Mesodermal cell (in vitro differentiated cells): ENCODE measurements around the gene TBC1D17.
A peak's percentile ranks its signal among the peaks of the same experiment; 100 is the strongest.

Experiments
- H3K27ac ChIP-seq: 2 replicates; pipeline ENCODE4 v1.7.0; 2013; ENCODE audit warnings: mild to moderate bottlenecking, low read depth, low read length, moderate library complexity; ENCODE audit not compliant: severe bottlenecking
- H3K36me3 ChIP-seq: 2 replicates; pipeline ENCODE4 v1.7.1; 2013; ENCODE audit warnings: mild to moderate bottlenecking, low read length, moderate library complexity; ENCODE audit not compliant: control insufficient read depth, insufficient read depth
- H3K4me1 ChIP-seq: one replicate; pipeline ENCODE4 v1.7.1; 2013; ENCODE audit warnings: mild to moderate bottlenecking, low read length; ENCODE audit not compliant: insufficient read depth, control insufficient read depth, poor library complexity, severe bottlenecking
- H3K4me3 ChIP-seq: 2 replicates; pipeline ENCODE4 v1.7.0; 2013; ENCODE audit warnings: low read length, control low read depth, mild to moderate bottlenecking; ENCODE audit not compliant: insufficient read depth, poor library complexity, severe bottlenecking; ENCODE audit errors: extremely low read depth
- H3K9me3 ChIP-seq: 2 replicates; pipeline ENCODE4 v1.7.1; 2013; ENCODE audit warnings: mild to moderate bottlenecking, low read length, moderate library complexity; ENCODE audit not compliant: control insufficient read depth
- WGBS, 2 experiments: methylation state at CpG; one replicate each; pipeline ENCODE4 v1.1.5; 2013; ENCODE audit warnings: missing lambda C conversion rate in 2 of 2; ENCODE audit not compliant: insufficient coverage in 2 of 2; 5-methylcytosine and 5-hydroxymethylcytosine counted together

The TBC1D17 gene

DNA sequence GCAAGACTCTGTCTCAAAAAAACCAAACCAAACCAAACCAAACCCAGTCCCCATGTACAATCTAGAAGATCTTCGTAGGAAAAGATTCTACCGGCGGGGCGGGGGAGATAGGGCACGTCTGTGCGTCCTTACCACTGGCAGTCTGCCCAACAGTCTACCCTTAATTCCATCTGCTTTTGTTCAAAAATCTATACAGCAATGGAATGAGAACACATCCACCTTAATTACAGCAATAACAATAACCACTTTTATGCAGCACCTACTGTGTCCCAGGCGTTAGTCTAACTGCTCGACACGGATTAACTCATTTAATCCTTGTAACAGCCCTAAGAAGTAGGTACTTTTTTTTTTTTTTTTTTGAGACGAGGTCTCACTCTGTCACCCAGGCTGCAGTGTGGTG, 49.0 kb downstream of the TBC1D17 start:
- Histone ChIP-seq H3K36me3 (peaks cover 66% of the 10 kb centered on the region), H3K4me3 (no peak overlapping the region), H3K9me3 (no peaks in the 10 kb centered on the region), H3K4me1 (peaks cover 13% of the 10 kb centered on the region), H3K27ac (no peak overlapping the region)
- 97 to 98% methylated on average over 6 to 9 of the region's 10 CpGs for WGBS, 2 experiments

DNA sequence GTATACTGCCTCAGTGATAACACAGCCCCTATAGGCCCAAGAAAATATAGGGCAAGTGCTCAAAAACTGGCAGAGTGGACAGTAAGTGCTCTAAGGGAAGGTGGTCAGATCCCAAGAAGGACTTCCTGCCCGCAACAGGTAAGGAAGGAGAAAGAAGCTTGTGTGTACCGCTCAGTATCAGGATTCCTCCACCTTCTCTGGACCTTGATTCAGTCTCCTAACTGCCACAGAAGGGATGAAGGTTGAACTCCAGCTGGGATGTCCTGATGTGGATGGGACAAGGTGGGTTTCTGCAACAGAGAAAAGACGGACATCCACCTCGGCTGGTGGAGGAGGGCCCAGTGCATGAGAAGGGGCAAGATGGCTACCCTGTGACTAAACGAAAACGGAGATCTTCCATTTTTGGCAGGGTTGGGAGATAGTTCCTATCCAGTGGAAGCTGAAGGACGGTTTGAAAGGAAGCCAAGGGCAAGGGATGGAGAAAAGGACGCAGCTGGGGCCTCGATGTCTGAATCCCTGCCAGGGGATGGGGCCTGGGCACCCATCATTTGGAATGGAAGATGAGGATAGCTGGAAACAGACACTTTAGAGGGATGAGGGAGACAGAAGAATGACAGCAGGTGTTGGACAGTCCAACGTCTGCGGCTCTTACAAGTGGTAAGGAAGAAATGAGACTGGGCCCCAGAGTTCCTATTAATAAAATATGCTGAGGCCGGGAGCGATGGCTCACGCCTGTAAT, 50.2 kb downstream of the TBC1D17 start:
- Histone ChIP-seq H3K9me3 (no peaks in the 10 kb centered on the region), H3K4me1 (peaks cover 13% of the 10 kb centered on the region), H3K36me3 (peaks cover 60% of the 10 kb centered on the region), H3K4me3 (peak overlapping the region; percentile 93), H3K27ac (no peak overlapping the region)
- 90 to 97% methylated on average over 9 to 13 of the region's 14 CpGs for WGBS, 2 experiments

DNA sequence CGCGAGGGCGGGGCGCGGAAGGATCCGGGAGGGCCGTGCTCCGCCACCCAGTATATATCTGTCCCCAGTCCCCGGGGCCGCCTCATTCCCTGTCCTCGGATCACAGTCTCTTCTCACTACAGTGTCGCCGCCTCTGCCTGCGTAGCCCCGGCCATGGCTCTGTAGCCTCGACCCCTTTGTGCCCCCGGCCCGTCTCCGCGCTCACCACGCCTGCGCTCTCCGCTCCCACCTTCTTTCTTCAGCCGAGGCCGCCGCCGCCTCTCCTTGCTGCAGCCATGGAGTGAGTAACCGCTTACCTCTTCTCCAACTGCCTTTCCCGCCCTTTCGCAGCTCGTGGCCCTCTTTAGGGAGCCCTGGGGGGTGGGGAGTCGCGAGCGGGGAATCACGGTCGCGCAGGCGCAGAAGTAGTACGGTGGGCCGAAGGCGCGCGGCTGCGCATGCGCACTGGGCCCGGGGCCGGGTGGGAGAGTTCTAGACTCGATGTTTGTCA, 51.7 kb downstream of the TBC1D17 start, which contains the start of the genes ATF5 and NUP62:
TSS of gene ATF5 (plus strand) at position 85 of the 490 bp plus-strand sequence. CDS start 1,646 bp downstream, outside the sequence.
TSS of gene NUP62 (minus strand) at position 384 of the 490 bp plus-strand sequence. CDS start 19,697 bp downstream, outside the sequence.
- peak within 1 kb of the TSS; percentile 93 for H3K4me3 ChIP-seq
- H3K27ac ChIP-seq, result peak within 1 kb of the TSS; percentile 92
- H3K36me3 ChIP-seq, result peaks cover 45% of the 10 kb centered on the region
- H3K9me3 ChIP-seq, result no peaks in the 10 kb centered on the region
- 0% methylated on average over 39 to 44 of the region's 48 CpGs for WGBS, 2 experiments
- H3K4me1 ChIP-seq, result peaks cover 13% of the 10 kb centered on the region

GRCh38 chr19:49929611-49930482, 52.3 kb downstream of the TBC1D17 start:
- H3K36me3 ChIP-seq, result peaks cover 38% of the 10 kb centered on the region
- no peaks in the 10 kb centered on the region for H3K9me3 ChIP-seq
- H3K27ac ChIP-seq, result peak overlapping the region; percentile 92
- 8 to 9% methylated on average over 25 to 31 of the region's 43 CpGs for WGBS, 2 experiments
- peak overlapping the region; percentile 93 for H3K4me3 ChIP-seq
- peaks cover 13% of the 10 kb centered on the region for H3K4me1 ChIP-seq

DNA sequence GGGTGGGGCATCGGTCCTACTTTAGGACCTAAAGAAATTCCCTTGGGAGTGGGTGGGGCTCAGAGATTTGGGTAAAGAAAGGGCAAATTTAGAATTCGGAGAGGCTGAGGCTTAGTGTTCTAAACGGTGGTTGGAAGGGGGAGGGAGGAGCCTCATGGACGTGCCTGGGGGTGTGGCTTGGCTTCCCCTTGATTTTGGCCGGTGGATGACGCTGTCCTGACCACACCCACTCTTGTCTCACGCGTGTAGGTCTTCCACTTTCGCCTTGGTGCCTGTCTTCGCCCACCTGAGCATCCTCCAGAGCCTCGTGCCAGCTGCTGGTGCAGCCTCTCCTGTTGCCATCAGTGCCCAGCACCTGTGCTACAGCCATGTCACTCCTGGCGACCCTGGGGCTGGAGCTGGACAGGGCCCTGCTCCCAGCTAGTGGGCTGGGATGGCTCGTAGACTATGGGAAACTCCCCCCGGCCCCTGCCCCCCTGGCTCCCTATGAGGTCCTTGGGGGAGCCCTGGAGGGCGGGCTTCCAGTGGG, 53.0 kb downstream of the TBC1D17 start:
- Histone ChIP-seq H3K4me1 (peaks cover 11% of the 10 kb centered on the region), H3K27ac (peak overlapping the region; percentile 92), H3K36me3 (peaks cover 31% of the 10 kb centered on the region), H3K9me3 (no peaks in the 10 kb centered on the region), H3K4me3 (peak overlapping the region; percentile 93)
- WGBS, 2 experiments, result 75 to 85% methylated on average over 12 of the region's 15 CpGs

GRCh38 chr19:49931293-49932040, 54.0 kb downstream of the TBC1D17 start:
- 86 to 100% methylated on average over 4 to 6 of the region's 7 CpGs for WGBS, 2 experiments
- Histone ChIP-seq H3K4me1 (peaks cover 9% of the 10 kb centered on the region), H3K27ac (no peak overlapping the region), H3K36me3 (peaks cover 22% of the 10 kb centered on the region), H3K4me3 (no peak overlapping the region), H3K9me3 (no peaks in the 10 kb centered on the region)

DNA sequence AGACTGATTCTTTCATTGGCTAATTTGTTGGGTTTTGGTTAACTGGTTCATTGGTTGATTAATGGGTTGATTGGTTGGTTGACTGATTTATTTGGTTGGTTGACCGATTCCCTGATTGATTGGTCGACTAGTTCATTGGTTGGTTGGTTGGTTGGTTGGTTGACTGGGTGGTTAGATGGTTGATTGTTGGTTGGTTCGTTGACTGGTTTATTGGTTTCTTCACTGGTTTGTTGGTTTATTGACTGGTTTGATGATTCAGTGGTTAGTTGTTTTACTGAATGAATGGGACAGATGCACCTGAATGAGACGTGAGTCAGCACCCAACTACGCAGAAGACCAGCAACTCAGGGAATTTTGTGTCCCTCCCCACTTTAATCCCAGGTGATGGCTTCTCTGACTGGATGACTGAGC, 54.5 kb downstream of the TBC1D17 start:
- Histone ChIP-seq H3K4me3 (no peak overlapping the region), H3K27ac (no peak overlapping the region), H3K9me3 (no peaks in the 10 kb centered on the region), H3K4me1 (peaks cover 9% of the 10 kb centered on the region), H3K36me3 (peaks cover 16% of the 10 kb centered on the region)
- WGBS, 2 experiments, result 94 to 100% methylated on average over 3 to 5 of the region's 5 CpGs

DNA sequence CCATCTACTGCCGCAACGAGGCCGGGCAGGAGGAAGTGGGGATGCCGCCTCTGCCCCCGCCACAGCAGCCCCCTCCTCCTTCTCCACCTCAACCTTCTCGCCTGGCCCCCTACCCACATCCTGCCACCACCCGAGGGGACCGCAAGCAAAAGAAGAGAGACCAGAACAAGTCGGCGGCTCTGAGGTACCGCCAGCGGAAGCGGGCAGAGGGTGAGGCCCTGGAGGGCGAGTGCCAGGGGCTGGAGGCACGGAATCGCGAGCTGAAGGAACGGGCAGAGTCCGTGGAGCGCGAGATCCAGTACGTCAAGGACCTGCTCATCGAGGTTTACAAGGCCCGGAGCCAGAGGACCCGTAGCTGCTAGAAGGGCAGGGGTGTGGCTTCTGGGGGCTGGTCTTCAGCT, 55.2 kb downstream of the TBC1D17 start:
- no peaks in the 10 kb centered on the region for H3K9me3 ChIP-seq
- peaks cover 4% of the 10 kb centered on the region for H3K4me1 ChIP-seq
- H3K36me3 ChIP-seq, result peaks cover 9% of the 10 kb centered on the region
- H3K4me3 ChIP-seq, result no peak overlapping the region
- WGBS, 2 experiments, result 95 to 100% methylated on average over 12 to 17 of the region's 25 CpGs
- no peak overlapping the region for H3K27ac ChIP-seq

GRCh38 chr19:49933643-49934042, 56.1 kb downstream of the TBC1D17 start:
- H3K36me3 ChIP-seq, result peaks cover 5% of the 10 kb centered on the region
- WGBS, 2 experiments, result 85 to 88% methylated on average over 7 to 8 of the region's 8 CpGs
- H3K4me1 ChIP-seq, result no peaks in the 10 kb centered on the region
- H3K27ac ChIP-seq, result no peak overlapping the region
- H3K4me3 ChIP-seq, result no peak overlapping the region
- H3K9me3 ChIP-seq, result no peaks in the 10 kb centered on the region

- H3K36me3 ChIP-seq, result no peaks in the 10 kb centered on the region
- no peaks in the 10 kb centered on the region for H3K4me1 ChIP-seq
- H3K27ac ChIP-seq, result no peak overlapping the region
- no peak overlapping the region for H3K4me3 ChIP-seq
- WGBS, 2 experiments, result 81 to 89% methylated on average over 3 to 4 of the region's 5 CpGs
- no peaks in the 10 kb centered on the region for H3K9me3 ChIP-seq
Observed at GRCh38 chr19:49936549-49936948, 59.0 kb downstream of the TBC1D17 start.
